Progenitor cell of endocrine pancreas (in vitro differentiated cells): ENCODE results near the gene CYTL1. TPM values are rescaled to one million over a fixed set of nuclear protein-coding genes. Genes with fewer than 3 reads are reported as not detected.

Source experiments
- DNase-seq: peaks from one replicate; pipeline ENCODE4 v3.0.0; 2021; ENCODE audit warnings: low spot score; ENCODE audit not compliant: unreplicated experiment
- H3K27ac Mint-ChIP-seq: 2 replicates; pipeline ENCODE4 v1.8.0; 2021; ENCODE audit warnings: mild to moderate bottlenecking, moderate library complexity, mixed read lengths
- H3K27me3 Mint-ChIP-seq: 2 replicates; pipeline ENCODE4 v1.8.0; 2021; ENCODE audit warnings: mixed read lengths
- H3K36me3 Mint-ChIP-seq: 2 replicates; pipeline ENCODE4 v1.8.0; 2022; ENCODE audit warnings: mixed read lengths; ENCODE audit not compliant: insufficient read depth
- H3K4me1 Mint-ChIP-seq: 2 replicates; pipeline ENCODE4 v1.8.0; 2021; ENCODE audit warnings: low read depth, mixed read lengths
- H3K4me3 Mint-ChIP-seq: 2 replicates; pipeline ENCODE4 v1.8.0; 2021; ENCODE audit warnings: low read depth, mild to moderate bottlenecking, moderate library complexity, mixed read lengths
- H3K9me3 Mint-ChIP-seq: 2 replicates; pipeline ENCODE4 v1.8.0; 2021; ENCODE audit warnings: low read depth, mixed read lengths
- total RNA-seq: library from RNA; stranded (reverse); gene quantifications from 2 replicates; pipeline ENCODE4 v1.2.1, GENCODE V29; 2021
- TF ChIP-seq, protein P1 (sequence below): fragments of 200-600 bp; sonication (generic); IDR thresholded peaks from one replicate; pipeline ENCODE4 v1.5.0; 2021; ENCODE audit warnings: antibody characterized with exemption, mild to moderate bottlenecking; ENCODE audit not compliant: unreplicated experiment

CYTL1 gene
- total RNA-seq, 1 donor from 2014 or later: 1.2 TPM

GRCh38 chr4:5045097-5045496, 25.8 kb upstream of the CYTL1 start:
- peaks cover 36% of the 10 kb centered on the region for H3K27me3 Mint-ChIP-seq
- TF ChIP-seq, protein P1, sequence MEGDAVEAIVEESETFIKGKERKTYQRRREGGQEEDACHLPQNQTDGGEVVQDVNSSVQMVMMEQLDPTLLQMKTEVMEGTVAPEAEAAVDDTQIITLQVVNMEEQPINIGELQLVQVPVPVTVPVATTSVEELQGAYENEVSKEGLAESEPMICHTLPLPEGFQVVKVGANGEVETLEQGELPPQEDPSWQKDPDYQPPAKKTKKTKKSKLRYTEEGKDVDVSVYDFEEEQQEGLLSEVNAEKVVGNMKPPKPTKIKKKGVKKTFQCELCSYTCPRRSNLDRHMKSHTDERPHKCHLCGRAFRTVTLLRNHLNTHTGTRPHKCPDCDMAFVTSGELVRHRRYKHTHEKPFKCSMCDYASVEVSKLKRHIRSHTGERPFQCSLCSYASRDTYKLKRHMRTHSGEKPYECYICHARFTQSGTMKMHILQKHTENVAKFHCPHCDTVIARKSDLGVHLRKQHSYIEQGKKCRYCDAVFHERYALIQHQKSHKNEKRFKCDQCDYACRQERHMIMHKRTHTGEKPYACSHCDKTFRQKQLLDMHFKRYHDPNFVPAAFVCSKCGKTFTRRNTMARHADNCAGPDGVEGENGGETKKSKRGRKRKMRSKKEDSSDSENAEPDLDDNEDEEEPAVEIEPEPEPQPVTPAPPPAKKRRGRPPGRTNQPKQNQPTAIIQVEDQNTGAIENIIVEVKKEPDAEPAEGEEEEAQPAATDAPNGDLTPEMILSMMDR: no peak
- no peaks in the 10 kb centered on the region for H3K9me3 Mint-ChIP-seq
- H3K4me3 Mint-ChIP-seq: no peak overlapping the region
- H3K4me1 Mint-ChIP-seq: peaks cover 3% of the 10 kb centered on the region
- H3K36me3 Mint-ChIP-seq: no peaks in the 10 kb centered on the region
- H3K27ac Mint-ChIP-seq: no peak overlapping the region
- no peak for DNase-seq

GRCh38 chr4:5044341-5044740, 25.1 kb upstream of the CYTL1 start:
- Mint-ChIP-seq H3K9me3 (no peaks in the 10 kb centered on the region), H3K36me3 (no peaks in the 10 kb centered on the region), H3K4me1 (peaks cover 3% of the 10 kb centered on the region), H3K27me3 (peaks cover 34% of the 10 kb centered on the region), H3K4me3 (no peak overlapping the region), H3K27ac (no peak overlapping the region)
- TF ChIP-seq, protein P1: no peak
- no peak for DNase-seq

- Mint-ChIP-seq H3K4me3 (no peak overlapping the region), H3K27me3 (peaks cover 30% of the 10 kb centered on the region), H3K27ac (no peak overlapping the region), H3K4me1 (peaks cover 3% of the 10 kb centered on the region), H3K9me3 (no peaks in the 10 kb centered on the region), H3K36me3 (no peaks in the 10 kb centered on the region)
- TF ChIP-seq, protein P1: no peak
- no peak for DNase-seq
Observed at GRCh38 chr4:5043579-5043978, 24.3 kb upstream of the CYTL1 start.

DNA sequence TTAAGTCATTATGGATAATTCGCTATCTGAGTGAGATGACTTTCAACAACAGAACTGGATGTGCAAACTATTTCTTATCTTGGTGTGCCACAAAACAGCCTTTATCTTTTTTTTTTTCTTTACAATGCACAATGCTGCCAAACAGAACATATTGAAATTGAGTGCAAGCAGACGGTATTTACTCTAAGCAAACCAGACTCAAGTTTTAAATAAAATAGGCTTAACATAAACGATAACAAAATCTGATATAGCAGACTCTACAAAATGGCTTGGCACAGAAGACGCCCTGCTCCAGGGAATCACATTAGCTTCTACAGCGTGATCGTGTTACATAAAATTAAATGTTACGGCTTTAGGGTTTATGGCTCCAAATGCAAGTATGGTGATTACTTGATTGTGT, 22.4 kb upstream of the CYTL1 start:
- Mint-ChIP-seq H3K27ac (no peak overlapping the region), H3K4me3 (no peak overlapping the region), H3K36me3 (no peaks in the 10 kb centered on the region), H3K4me1 (peaks cover 3% of the 10 kb centered on the region), H3K9me3 (no peaks in the 10 kb centered on the region), H3K27me3 (peaks cover 24% of the 10 kb centered on the region)
- TF ChIP-seq, protein P1: no peak
- no peak for DNase-seq

- peaks cover 5% of the 10 kb centered on the region for H3K4me1 Mint-ChIP-seq
- TF ChIP-seq, protein P1: no peak
- no peaks in the 10 kb centered on the region for H3K36me3 Mint-ChIP-seq
- H3K27ac Mint-ChIP-seq: no peak overlapping the region
- DNase-seq: no peak
- peaks cover 26% of the 10 kb centered on the region for H3K27me3 Mint-ChIP-seq
- no peak overlapping the region for H3K4me3 Mint-ChIP-seq
- no peaks in the 10 kb centered on the region for H3K9me3 Mint-ChIP-seq
Observed at GRCh38 chr4:5040856-5041620, 21.8 kb upstream of the CYTL1 start.
